Anterior cingulate cortex (tissue), 58 donors: ENCODE results near the gene CEP57L1.
"Not testable (repeated sequence)": the region's sequence is repeated elsewhere in the genome, so short reads cannot be mapped to it uniquely, and the experiment has no call there.

Source experiments
- DNase-seq, 58 donors: peaks; one replicate each; lab custom pipeline; 2025; lab: John Stamatoyannopoulos, UW

The CEP57L1 gene

DNA sequence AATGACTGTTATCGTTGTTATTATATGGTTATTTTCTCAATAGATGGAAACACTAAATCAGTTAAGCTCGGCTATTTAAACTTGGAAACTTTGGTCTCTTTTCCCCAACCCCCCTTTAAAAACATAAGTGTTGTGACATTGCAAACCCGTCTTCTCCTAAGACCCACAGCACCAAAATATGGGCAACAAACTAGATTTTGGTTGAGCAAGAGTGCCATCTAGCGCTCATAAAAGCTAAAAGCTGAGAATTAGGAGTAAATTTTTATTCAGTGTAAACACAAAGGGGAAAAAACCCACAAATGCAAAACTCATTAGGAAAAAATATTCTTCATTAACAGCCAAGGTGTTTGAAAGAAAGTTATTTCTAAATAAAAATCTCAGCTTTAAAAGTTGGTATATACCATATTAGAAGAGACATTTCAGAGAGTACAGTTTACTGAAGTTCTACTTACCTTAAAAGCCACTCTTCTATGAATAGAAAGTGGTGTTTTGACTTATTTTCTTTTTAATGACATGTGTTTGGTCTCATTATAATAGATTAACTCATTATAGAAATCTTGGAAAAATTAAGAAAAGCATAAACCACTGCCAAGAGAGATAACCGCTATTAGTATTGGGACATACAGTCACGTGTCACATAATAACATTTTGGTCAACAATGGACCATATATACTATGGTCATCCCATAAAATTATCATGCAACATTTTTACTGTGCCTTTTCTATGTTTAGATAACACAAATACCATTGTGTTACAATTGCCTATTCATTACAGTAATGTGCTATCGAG, 21.8 kb upstream of the CEP57L1 start:
- DNase-seq, result peak in 11 of 58 donors; percentile 2 to 73 (median 13)

DNA sequence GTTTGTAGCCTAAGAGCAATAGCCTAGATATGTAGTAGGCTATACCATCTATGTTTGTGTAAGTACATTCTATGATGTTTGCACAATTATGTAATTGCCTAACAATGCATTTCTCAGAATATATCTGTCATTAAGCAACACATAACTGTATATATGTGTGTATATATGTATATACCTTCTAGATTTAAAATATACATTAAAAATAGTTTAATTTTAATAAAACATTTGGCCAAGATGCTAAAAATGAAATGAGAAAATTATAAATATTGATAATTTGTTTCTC, 21.2 kb upstream of the CEP57L1 start:
- DNase-seq, result no peak

DNA sequence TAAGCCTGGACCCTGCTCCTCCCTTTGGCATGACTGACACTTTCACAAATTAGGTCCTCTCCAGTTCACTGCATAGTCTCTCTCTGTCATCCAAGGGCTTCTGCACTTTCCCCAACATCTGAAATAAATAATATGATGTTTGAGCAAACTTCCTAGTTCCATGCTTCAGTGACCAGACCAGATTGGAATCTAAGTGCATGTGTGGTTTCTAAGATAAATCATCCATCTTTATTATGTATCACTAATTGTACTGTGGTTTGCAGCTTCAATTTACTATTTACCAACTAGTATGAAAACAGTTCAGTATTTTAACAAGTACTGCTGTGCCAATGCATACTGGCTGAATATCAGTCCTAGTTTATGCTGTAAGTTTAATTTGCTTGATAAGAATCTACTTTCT, 19.4 kb upstream of the CEP57L1 start:
- DNase-seq, result no peak

DNA sequence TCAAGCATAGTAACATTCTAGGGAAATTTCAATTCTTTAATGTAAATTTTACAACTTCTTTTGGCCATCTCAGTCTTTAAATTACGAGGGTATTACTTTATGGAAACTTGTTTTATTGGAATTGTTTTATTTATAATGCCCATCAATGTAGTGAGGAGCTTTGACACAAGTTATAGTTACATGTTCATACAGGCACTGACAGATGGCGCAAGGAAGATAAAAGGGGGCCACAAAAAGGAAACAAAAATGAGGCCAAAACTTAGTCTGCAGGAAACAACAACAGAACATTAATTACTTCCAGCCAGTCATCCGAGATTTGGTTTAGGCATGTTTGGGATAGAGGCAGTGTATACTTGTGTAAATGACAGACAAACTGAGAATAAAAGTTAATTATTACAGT, 18.9 kb upstream of the CEP57L1 start:
- no peak for DNase-seq

DNA sequence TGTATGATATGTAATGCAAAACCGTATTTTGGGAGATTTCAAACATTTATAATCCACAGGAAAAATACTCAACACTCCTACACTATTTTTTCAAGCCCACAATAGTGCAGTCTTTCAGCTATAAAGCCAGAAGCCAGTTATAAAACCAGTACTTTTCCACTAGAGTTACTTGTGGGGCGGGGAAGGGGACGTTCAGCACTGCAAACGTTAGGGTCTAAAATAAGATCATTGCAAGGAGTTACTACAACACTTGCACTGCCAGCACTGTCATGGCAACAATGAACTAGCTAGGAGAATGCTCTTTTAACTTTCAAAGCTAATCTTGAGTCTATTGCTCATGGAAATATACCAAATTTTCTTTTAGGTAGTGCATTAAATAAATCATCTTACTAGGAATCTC, 15.3 kb upstream of the CEP57L1 start:
- DNase-seq, result peak in 36 of 58 donors; percentile 0 to 75 (median 23)

DNA sequence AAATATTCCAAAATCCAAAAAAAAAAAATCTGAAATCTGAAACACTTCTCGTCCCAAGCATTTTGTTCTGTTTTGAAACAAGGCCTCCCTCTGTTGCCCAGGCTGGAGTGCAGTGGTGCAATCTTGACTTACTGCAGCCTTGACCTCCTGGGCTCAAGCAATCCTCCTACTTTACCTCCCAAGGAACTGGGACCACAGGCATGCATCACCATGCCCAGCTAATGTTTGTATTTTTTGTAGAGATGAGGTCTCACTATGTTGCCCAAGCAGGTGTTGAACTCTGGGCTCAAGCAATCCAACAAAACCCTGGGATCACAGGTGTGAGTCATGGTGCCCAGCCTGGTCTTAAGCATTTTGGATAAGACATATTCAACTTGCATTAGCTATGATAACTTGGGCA, 14.3 kb upstream of the CEP57L1 start:
- no peak for DNase-seq

DNA sequence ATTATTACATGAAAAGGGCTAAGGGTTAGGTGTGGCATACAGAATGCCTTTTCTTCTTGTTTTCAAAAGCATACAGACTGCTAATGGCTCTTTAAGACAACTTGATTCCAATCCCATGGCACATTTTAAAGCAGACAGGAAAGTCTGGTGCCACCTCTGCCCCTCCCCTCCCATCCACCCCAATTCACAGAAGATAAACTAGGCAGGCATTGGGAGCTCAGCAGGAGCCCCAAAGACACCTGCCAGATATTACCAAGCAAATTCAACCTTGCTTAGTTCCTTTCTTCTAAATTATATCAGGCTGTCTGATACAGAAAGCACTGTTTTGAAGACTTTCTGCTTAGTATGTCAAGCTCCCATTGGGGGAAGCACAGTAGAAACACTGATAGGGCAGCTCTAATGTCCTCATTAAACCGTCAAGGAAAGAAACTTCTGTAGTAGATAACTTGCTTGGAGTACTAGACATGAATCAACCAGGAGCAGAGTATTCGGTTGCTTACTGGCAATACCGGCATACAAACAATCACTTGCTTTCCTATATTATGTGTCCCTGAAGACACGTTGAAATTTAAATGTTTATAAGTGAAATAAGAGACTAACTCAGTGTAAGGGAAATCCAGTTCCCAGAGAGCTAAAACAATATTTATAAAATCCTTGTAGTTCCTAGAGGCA, 13.7 kb upstream of the CEP57L1 start:
- DNase-seq, result no peak

DNA sequence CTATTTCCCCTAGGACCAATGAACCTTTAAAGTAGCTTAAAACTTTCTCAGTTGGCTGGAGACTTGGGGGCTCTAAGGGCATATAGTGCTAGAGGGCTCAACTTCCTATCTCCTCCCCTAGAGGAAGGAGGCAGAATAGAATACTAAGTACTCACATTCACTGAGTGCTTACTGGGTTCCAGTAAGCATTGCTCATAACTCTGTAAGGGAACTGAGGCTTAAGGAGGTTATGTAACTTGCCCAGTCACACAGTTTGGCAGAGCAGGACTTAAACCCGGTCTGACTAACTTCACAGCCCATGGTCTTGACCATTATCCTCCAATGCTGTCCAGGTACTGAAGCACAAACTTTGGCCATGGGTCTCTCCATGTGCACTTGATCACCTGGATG, 13.1 kb upstream of the CEP57L1 start:
- no peak for DNase-seq

DNA sequence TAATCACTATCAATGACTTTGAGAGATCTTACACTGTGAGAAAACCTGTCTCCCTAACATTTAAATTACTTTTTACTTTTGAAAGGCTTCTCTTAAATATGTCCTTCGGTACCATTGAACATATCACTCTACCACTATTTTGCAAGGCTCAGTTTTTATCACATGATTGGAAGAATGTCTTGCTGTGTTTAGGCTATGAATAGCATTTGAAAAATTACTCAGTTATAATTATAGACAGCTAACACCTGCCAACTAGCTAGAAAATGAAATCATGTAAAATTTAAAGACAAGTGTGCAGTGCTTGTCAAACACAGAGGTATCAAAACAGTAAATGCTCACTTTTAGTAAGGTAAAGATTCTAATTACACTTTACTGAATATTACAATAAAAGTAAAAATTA, 11.7 kb upstream of the CEP57L1 start:
- no peak for DNase-seq

DNA sequence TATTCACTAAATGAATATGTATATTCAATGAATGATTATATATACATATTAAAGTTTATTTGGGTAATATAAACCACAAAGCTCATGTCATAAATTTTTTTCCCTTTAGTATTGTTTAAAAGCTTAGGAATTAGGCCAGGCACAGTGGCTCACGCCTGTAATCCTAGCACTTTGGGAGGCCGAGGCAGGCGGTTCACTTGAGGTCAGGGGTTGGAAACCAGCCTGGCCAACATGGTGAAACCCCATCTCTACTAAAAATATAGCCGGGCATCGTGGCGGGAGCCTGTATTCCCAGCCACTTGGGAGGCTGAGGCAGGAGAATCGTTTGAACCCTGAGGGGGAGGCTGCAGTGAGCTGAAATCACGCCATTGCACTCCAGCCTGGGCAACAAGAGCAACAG, 11.2 kb upstream of the CEP57L1 start:
- not testable (repeated sequence) for DNase-seq

DNA sequence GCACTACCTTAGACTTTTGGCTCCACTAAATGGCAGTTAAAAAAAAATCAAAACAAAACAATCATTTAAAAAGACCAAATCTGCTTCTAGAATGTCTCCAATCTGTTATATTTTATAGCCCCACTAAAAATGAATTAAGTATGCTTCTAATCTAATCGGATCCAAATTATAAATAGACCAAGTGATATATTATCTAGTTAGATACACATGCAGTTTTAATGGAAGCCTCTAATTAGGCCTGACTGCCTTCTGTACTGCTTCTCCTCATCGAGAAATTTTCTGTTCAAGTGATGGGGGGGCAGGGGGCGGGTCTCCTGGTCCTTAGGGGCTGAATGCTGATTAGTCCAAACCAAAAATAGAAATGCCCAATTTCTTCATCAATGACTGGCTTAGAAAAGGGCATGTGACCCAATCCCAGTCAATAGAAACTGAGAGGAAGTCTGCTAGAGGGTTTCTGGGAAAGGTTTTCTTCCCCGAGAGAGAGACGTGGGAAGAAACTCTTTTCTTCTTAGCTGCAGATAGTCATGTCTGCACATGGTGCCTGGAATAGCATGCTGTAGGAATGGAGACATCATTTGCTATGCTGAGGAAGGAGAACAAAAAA, 7.5 kb upstream of the CEP57L1 start:
- DNase-seq, result peak in 4 of 58 donors; percentile 4 to 20 (median 18)

DNA sequence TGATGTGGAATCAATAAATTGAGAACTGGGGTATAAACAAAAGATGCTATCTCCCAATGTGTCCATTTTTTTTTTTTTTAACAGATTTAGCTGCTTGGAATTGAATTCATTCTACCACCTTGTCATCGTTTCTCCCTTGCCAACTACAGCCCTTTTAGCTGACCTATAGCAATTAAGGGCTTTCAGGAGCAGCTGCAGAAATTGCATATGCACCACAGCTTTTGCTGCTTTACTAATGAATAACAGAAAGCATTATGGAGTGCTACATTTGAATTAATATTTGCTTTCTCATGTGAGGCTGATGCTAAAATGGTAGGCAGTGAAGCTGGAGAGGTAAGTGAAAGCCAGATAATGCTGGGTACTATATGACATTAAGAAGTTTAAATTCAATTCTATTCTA, 6.3 kb upstream of the CEP57L1 start:
- no peak for DNase-seq

DNA sequence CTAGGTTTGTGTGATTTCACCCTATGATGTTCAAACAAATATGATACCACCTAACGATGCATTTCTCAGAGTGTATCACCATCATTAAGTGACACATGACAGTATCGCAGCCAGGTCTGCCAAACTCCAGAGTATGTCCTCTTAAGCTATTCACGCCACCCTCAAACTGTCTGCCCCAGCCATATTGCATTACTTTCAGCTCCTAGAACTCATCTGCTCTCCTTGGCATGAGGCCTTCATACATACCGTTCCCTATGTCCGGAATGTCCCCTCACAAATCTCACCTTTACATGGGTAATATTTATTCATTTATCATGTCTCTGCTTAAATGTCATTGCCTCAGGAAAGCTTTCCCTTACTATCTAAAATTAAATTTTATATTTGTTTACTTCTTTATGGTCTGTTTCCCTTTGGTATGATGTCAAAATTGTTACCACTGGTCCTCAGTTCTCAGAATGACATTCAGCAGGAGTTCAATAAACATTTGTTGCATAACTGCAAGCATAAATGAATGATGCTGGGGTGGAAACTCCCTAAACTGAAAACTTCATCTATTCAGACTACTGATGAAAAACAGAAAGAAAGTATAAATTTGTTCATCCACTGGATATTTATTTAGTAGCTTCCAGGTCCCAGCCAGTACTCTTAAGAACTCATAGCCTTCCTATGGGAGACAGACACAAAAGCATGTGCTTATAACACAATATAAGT, 3.8 kb upstream of the CEP57L1 start:
- no peak for DNase-seq

DNA sequence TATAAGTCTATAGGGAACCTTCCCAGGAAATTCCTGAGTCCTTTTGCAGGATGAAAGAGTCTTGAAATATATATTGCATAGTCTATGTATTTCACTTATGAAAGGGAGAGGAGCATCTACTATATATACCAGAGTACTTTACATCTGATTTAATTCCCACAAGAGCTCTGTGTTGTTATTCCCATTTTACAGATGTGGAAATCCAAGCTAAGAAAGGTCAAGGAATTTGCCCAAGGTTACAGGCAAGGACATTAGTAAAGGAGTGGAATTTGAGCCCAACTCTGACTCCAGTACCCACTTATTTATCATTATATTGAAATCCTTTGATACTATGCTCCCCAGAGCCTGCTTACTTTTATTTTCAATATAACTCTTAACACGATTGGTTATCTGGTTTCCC, 3.2 kb upstream of the CEP57L1 start:
- no peak for DNase-seq

DNA sequence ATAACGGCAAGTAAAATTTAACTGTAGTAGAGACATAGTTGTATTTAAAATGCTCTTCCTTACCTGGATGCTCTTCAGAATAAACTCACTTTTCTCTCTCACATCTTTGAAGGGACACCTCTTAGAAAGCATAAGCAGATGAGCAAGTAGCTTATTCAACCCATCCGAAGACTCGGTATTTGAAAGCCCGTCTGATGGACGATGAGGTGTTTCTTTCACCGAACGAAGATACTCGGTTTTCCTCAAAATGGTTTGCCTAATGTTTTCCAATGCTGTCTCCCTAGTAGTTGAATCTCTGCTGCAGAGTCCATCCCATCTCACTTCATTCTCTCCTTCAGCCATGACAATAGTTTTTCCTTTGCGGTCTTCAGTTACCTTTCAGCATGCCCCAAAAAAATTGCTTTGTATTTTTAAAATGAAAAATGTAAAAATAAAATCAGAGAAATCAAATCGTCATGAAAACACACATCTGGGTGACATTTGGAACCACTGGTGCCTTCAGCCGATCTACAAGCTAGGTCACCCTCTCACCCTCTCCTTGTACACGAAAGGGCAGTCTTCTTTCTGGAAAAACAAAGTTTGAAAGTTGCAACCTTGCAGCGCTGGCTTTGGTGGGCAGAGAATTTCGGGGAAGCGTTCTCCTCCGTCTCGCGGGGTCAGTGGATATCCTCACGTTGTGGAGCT, 1.4 kb upstream of the CEP57L1 start:
- no peak for DNase-seq

DNA sequence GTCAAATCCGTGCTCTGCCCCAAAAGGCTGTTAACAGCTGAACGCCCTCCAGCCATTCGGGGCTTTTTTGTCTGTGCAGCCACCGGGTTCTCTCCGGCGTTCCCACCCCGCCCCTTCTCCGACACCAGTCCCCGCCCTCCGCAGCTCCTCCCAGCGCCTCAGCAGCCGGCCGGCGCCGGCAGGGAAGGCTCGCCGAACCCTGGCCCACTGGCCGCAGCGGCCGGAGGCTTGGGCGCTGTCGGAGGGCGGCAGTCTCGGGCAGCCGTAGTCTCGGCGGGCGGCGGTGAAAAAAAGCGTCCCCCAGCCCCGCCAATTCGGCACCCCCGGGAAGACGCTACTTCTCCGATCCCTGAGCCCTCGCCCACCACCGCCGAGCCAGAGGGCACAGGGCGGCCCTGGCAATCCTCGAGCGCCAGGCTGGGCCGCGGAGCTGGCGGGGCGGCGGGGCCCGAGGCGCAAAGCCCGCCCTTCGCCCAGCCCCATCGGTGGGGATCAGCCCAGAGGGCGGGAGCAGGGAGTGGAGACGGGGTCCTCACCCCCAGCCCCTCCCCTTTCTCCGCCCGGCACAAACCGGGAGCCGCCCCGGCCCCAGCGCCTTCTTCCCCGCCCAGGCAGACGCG, 781 bp upstream of the CEP57L1 start, which contains the start of gene SESN1:
SESN1 (minus strand) TSS at position 431 of the 620 bp plus-strand sequence. CDS start 773 bp downstream, outside the sequence.
- peak in 57 of 58 donors; percentile 47 to 94 (median 86) for DNase-seq

DNA sequence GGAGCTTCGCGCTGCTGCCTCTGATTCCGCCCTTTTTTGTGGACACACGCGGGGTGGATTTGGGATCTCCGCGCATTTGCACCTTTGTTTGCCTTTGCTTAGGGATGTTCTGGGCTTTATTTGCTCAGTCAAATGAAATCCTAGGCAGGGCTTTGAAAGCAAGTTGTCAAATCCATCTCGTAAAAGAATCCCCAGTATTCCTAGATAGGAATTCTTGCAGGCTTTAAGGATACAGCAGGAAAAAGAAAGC, 453 bp downstream of the CEP57L1 start:
- no peak for DNase-seq

DNA sequence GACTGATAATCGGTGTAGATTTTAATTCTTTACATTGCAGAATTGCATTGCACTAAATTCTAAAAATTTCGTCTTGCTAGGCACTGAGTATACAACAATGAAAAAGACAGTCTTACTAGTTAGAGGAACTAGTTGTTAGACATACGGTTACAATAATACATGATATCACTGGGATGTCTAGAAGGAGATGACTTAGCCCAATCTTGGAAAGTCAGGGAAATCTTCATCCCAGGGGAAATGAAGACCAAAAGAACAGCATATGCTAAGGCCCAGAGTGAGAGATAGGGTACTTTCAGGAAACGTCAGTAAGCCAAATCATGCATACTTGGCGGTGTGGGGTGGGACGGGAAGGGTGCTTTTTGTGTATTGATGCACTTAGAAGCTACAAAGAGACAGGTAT, 901 bp downstream of the CEP57L1 start:
- DNase-seq, result no peak

DNA sequence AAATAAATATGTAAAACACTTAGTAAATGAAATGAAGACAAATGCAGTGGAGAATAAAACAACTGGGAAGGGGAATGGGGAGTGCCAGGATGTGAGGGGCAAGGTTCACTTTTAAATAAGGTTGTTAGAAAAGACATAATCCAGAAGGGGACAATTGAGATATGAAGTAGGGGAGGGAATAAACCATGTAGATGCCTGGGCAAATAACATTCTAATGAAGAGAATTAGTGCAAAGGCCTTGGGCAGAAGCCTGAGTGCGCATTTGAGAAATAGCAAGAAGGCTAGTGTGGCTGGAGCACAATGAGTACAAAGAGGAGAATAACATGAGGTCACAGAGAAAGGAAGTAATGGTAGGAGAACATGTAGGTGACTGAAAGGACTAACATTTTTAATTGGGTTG, 2.4 kb downstream of the CEP57L1 start:
- no peak for DNase-seq

DNA sequence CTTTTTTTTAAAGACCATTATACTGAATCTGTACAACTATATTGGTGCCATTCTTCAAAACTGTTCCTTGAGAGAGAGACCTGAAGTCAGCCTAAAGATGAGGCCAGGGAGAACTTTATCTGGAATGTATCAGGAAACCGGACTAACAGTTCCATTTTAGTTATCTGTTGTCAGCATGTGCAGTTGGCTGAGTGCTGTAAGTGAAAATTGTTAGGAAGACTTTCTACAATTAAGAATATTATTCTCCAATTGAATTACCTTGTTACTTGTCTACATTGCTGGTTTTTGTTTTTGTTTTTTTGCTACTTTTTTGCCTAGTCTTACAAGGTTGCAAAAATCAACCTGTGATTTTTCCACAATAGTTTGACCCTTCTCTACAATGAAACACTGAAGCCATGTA, 7.5 kb downstream of the CEP57L1 start:
- no peak for DNase-seq

DNA sequence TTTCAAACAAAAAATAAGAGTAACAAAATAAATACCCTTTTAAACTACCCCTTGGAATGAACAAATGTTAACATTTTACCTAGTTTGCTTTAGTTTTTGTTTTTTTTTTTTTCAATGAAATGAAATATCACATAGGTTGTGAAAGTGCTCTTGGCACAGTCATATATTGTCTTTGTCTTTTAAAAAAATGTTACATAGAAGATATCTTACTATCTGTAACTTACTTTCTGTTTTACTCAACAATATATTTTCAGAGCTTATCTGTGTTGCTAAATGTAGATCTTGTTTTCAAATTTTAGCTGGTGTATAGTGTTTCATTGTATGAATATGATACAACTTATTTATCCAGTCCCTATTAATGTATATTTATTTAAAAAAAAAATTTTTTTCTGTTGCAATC, 8.6 kb downstream of the CEP57L1 start:
- no peak for DNase-seq
